Thymus (tissue), 11 donors: Measurements from ENCODE around the gene VWA2. TPM values are rescaled to one million over a fixed set of nuclear protein-coding genes. Genes with fewer than 3 reads are reported as not detected.

Experiments used
- DNase-seq, 9 donors: peaks; one replicate each; pipeline ENCODE4 v3.0.0-alpha.2; 2013; ENCODE audit warnings: low spot score in 9 of 9, low read depth in 6 of 9, missing footprints in 1 of 9
- H3K27ac ChIP-seq, 2 donors: one replicate each; pipeline ENCODE4 v1.5.1; 2013; ENCODE audit warnings: control low read depth in 1 of 2, low read depth in 1 of 2, low read length in 1 of 2, mild to moderate bottlenecking in 1 of 2, moderate library complexity in 1 of 2
- H3K27me3 ChIP-seq, 2 donors: one replicate each; pipeline ENCODE4 v1.5.1; 2013; ENCODE audit warnings: low read length in 1 of 2; ENCODE audit not compliant: control insufficient read depth in 2 of 2, insufficient read depth in 1 of 2
- H3K36me3 ChIP-seq, 2 donors: one replicate each; pipeline ENCODE4 v1.5.1; 2013; ENCODE audit warnings: low read length in 1 of 2, mild to moderate bottlenecking in 1 of 2, moderate library complexity in 1 of 2; ENCODE audit not compliant: control insufficient read depth in 2 of 2, insufficient read depth in 2 of 2
- H3K4me1 ChIP-seq, 2 donors: one replicate each; pipeline ENCODE4 v1.5.1; 2013; ENCODE audit warnings: low read length in 2 of 2; ENCODE audit not compliant: control insufficient read depth in 2 of 2, insufficient read depth in 2 of 2
- H3K4me3 ChIP-seq, 2 donors: one replicate each; pipeline ENCODE4 v1.5.1; 2013; ENCODE audit warnings: low read length in 2 of 2, control low read depth in 1 of 2, mild to moderate bottlenecking in 1 of 2
- H3K9me3 ChIP-seq, 2 donors: one replicate each; pipeline ENCODE4 v1.5.1; 2013; ENCODE audit warnings: low read length in 1 of 2, mild to moderate bottlenecking in 1 of 2; ENCODE audit not compliant: control insufficient read depth in 2 of 2, insufficient read depth in 1 of 2
- WGBS: extraction: QIAGEN DNeasy Blood & Tissue Kit; methylation state at CpG from one replicate; pipeline ENCODE4 v1.1.7; 2013; 5-methylcytosine and 5-hydroxymethylcytosine counted together
- polyA plus RNA-seq: library from polyadenylated mRNA; stranded (reverse); fragments of 200-250 nt; gene quantifications from one replicate; pipeline ENCODE4 v1.2.3, GENCODE V29; 2013
- total RNA-seq: library from RNA; stranded (reverse); fragments of 120-200 nt; gene quantifications from one replicate; pipeline ENCODE4 v1.2.4, GENCODE V29; 2013
- donor health status: healthy.

VWA2 gene
- total and polyA plus RNA-seq, 2 donors = 0.46 to 7.0 TPM

- DNase-seq = no peak
- Histone ChIP-seq H3K36me3 (no peaks in the 10 kb centered on the region), H3K4me1 (no peaks in the 10 kb centered on the region), H3K4me3 (no peak overlapping the region), H3K9me3 (no peaks in the 10 kb centered on the region), H3K27ac (no peak overlapping the region), H3K27me3 (peaks cover 0 to 1% of the 10 kb centered on the region in 2 donors)
- WGBS = 95% methylated on average over 6 of the region's 6 CpGs
Measured at GRCh38 chr10:114283535-114284234, 44.6 kb downstream of the VWA2 start.

GRCh38 chr10:114284346-114285071, 45.5 kb downstream of the VWA2 start:
- no peak overlapping the region for H3K27ac ChIP-seq
- DNase-seq = no peak
- no peaks in the 10 kb centered on the region for H3K27me3 ChIP-seq
- H3K4me3 ChIP-seq = no peak overlapping the region
- no peaks in the 10 kb centered on the region for H3K36me3 ChIP-seq
- no peaks in the 10 kb centered on the region for H3K4me1 ChIP-seq
- no peaks in the 10 kb centered on the region for H3K9me3 ChIP-seq
- WGBS = 90% methylated on average over 13 of the region's 13 CpGs

- no peak overlapping the region for H3K27ac ChIP-seq
- 95% methylated on average over 31 of the region's 31 CpGs for WGBS
- H3K36me3 ChIP-seq = no peaks in the 10 kb centered on the region
- H3K4me1 ChIP-seq = no peaks in the 10 kb centered on the region
- no peak overlapping the region for H3K4me3 ChIP-seq
- H3K9me3 ChIP-seq = no peaks in the 10 kb centered on the region
- DNase-seq = no peak
- H3K27me3 ChIP-seq = no peaks in the 10 kb centered on the region
Measured at GRCh38 chr10:114285961-114286441, 46.9 kb downstream of the VWA2 start.

GRCh38 chr10:114286921-114287320, 47.9 kb downstream of the VWA2 start:
- Histone ChIP-seq H3K27ac (no peak overlapping the region), H3K36me3 (no peaks in the 10 kb centered on the region), H3K27me3 (no peaks in the 10 kb centered on the region), H3K9me3 (no peaks in the 10 kb centered on the region), H3K4me3 (no peak overlapping the region), H3K4me1 (no peaks in the 10 kb centered on the region)
- DNase-seq = no peak
- 94% methylated on average over 8 of the region's 8 CpGs for WGBS

- DNase-seq = no peak
- Histone ChIP-seq H3K9me3 (no peaks in the 10 kb centered on the region), H3K27me3 (no peaks in the 10 kb centered on the region), H3K4me1 (no peaks in the 10 kb centered on the region), H3K36me3 (no peaks in the 10 kb centered on the region), H3K4me3 (no peak overlapping the region), H3K27ac (no peak overlapping the region)
- WGBS = 88% methylated on average over 11 of the region's 11 CpGs
Measured at GRCh38 chr10:114288424-114289095, 49.5 kb downstream of the VWA2 start.

- Histone ChIP-seq H3K4me1 (no peaks in the 10 kb centered on the region), H3K36me3 (no peaks in the 10 kb centered on the region), H3K4me3 (no peak overlapping the region), H3K9me3 (no peaks in the 10 kb centered on the region), H3K27me3 (no peaks in the 10 kb centered on the region), H3K27ac (no peak overlapping the region)
- 97% methylated on average over 16 of the region's 16 CpGs for WGBS
- no peak for DNase-seq
Measured at GRCh38 chr10:114289096-114289436, 50.0 kb downstream of the VWA2 start.

GRCh38 chr10:114290038-114290437, 51.0 kb downstream of the VWA2 start:
- DNase-seq = no peak
- no peak overlapping the region for H3K27ac ChIP-seq
- H3K4me3 ChIP-seq = no peak overlapping the region
- no peaks in the 10 kb centered on the region for H3K4me1 ChIP-seq
- WGBS = 98% methylated on average over 10 of the region's 10 CpGs
- no peaks in the 10 kb centered on the region for H3K9me3 ChIP-seq
- H3K27me3 ChIP-seq = no peaks in the 10 kb centered on the region
- H3K36me3 ChIP-seq = no peaks in the 10 kb centered on the region

- no peak for DNase-seq
- peaks cover 0 to 1% of the 10 kb centered on the region in 2 donors for H3K9me3 ChIP-seq
- H3K4me3 ChIP-seq = no peak overlapping the region
- no peaks in the 10 kb centered on the region for H3K27me3 ChIP-seq
- H3K27ac ChIP-seq = no peak overlapping the region
- peaks cover 0 to under 1% of the 10 kb centered on the region in 2 donors for H3K36me3 ChIP-seq
- WGBS = 97% methylated on average over 7 of the region's 7 CpGs
- H3K4me1 ChIP-seq = no peaks in the 10 kb centered on the region
Measured at GRCh38 chr10:114291076-114291475, 52.0 kb downstream of the VWA2 start.

GRCh38 chr10:114291516-114291915, 52.5 kb downstream of the VWA2 start:
- Histone ChIP-seq H3K36me3 (peaks cover 4% of the 10 kb centered on the region in 2 donors), H3K4me3 (no peak overlapping the region), H3K4me1 (no peaks in the 10 kb centered on the region), H3K9me3 (peaks cover under 1 to 5% of the 10 kb centered on the region in 2 donors), H3K27ac (no peak overlapping the region), H3K27me3 (no peaks in the 10 kb centered on the region)
- 97% methylated on average over 8 of the region's 8 CpGs for WGBS
- no peak for DNase-seq
